Right lobe of liver (tissue), 6 donors: ENCODE data around the gene SEMA6C. TPM values are rescaled to one million over a fixed set of nuclear protein-coding genes. Genes with fewer than 3 reads are reported as not detected.
"Not testable (repeated sequence)": the region's sequence is repeated elsewhere in the genome, so short reads cannot be mapped to it uniquely, and the experiment has no call there.

Source experiments
- ATAC-seq, 4 donors: fragments of 200-7000 bp; cut with Tn5 transposase; one replicate each; pipeline ENCODE4 v1.9.1; 2020; ENCODE audit warnings: mild to moderate bottlenecking in 4 of 4, moderate library complexity in 4 of 4
- DNase-seq, 3 donors: peaks; one replicate each; pipeline ENCODE4 v3.0.0-alpha.2; 2020
- H3K27ac ChIP-seq, 3 donors: fragments of 200-600 bp; one replicate each; pipeline ENCODE4 v1.8.0; 2022
- H3K27me3 ChIP-seq, 2 donors: fragments of 200-600 bp; one replicate each; pipeline ENCODE4 v1.8.0; 2022
- H3K36me3 ChIP-seq, 4 donors: fragments of 200-600 bp; sonication (generic) in 1 of 4; one replicate each; pipeline versions ENCODE4 v1.5.1 to v1.8.0; 2017 to 2022; ENCODE audit warnings: control low read depth in 1 of 4
- H3K4me1 ChIP-seq, 4 donors: fragments of 200-600 bp; sonication (generic) in 1 of 4; one replicate each; pipeline versions ENCODE4 v1.5.1 to v1.8.0; 2017 to 2022; ENCODE audit warnings: control low read depth in 1 of 4
- H3K4me3 ChIP-seq, 3 donors: fragments of 200-600 bp; one replicate each; pipeline ENCODE4 v1.8.0; 2022
- H3K9me3 ChIP-seq, 4 donors: fragments of 200-600 bp; sonication (generic) in 1 of 4; one replicate each; pipeline versions ENCODE4 v1.5.1 to v1.8.0; 2017 to 2022; ENCODE audit warnings: control low read depth in 1 of 4
- POLR2A ChIP-seq: fragments of 450-650 bp; IDR thresholded peaks from one replicate; pipeline ENCODE4 v1.6.1; 2017; ENCODE audit warnings: antibody characterized with exemption, mild to moderate bottlenecking
- WGBS: methylation state at CpG from one replicate; pipeline ENCODE4 v1.1.6; 2018; ENCODE audit warnings: low coverage, low lambda C conversion rate; ENCODE audit not compliant: insufficient coverage; ENCODE audit errors: missing lambda C conversion rate; 5-methylcytosine and 5-hydroxymethylcytosine counted together
- intact Hi-C, 2 donors: fragments of 100-400 bp; cut with DNase I; formaldehyde crosslinking; loops; one replicate each; pipeline versions ENCODE4 v1.11.2 to v1.14.1; 2022
- total RNA-seq, 6 experiments: library from RNA; depleted of rRNA in 2 of 6; stranded (reverse); fragments of >200 nt in 2 of 6; fragmentation: NEBNext Ultra II Directional in 3 of 6; extraction: Animal tissue kit (Norgen Biotek cat#: 25700) in 3 of 6; gene quantifications; one replicate each; pipeline versions ENCODE4 v1.1.0 to v1.2.4, GENCODE V29; 2016 to 2023
- TF ChIP-seq, protein P1 (sequence below), 4 donors: fragments of 200-600 bp in 3 of 4; fragments of 450-650 bp in 1 of 4; IDR thresholded peaks; one replicate each; pipeline versions ENCODE4 v1.5.1 to v1.8.0; 2016 to 2022; ENCODE audit warnings: antibody characterized with exemption in 4 of 4, mild to moderate bottlenecking in 2 of 4
- donor health status: DM: no; HTN: yes; CAD: no.
- donor health status: DM: no; HTN: no; CAD: no.
- donor health status: DM: no; HTN: no; CAD: no.
- donor health status: DM: no; HTN: yes; CAD: no.
- donor health status: DM: no; HTN: yes; CAD: no.

SEMA6C gene
- total RNA-seq, 6 experiments from 2014 or later = 0.87 to 8.3 (median 4.1) TPM

DNA sequence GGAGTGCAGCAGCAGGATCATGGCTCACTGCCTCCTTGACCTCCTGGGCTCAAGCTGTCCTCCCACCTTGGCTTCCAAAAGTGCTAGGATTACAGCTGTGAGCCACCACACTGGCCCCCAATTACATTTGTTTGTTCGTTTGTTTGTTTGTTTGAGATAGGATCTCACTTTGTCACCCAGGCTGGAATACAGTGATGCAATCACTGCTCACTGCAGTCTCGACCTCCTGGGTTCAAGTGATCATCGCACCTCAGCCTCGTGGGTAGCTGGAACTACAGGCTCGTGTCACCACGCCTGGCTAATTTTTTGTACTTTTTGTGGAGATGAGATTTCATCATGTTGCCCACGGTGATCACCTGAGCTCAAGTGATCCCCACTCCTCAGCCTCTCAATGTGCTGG lies 45.6 kb upstream of the SEMA6C start:
- Histone ChIP-seq H3K27ac (no peak overlapping the region), H3K4me1 (peaks cover 0 to 15% (median 5%) of the 10 kb centered on the region in 4 donors), H3K9me3 (no peaks in the 10 kb centered on the region), H3K27me3 (no peaks in the 10 kb centered on the region), H3K36me3 (no peaks in the 10 kb centered on the region), H3K4me3 (no peak overlapping the region)
- DNase-seq (no peak), ATAC-seq (no peak)
- TF ChIP-seq POLR2A = no peak
- TF ChIP-seq, protein P1, sequence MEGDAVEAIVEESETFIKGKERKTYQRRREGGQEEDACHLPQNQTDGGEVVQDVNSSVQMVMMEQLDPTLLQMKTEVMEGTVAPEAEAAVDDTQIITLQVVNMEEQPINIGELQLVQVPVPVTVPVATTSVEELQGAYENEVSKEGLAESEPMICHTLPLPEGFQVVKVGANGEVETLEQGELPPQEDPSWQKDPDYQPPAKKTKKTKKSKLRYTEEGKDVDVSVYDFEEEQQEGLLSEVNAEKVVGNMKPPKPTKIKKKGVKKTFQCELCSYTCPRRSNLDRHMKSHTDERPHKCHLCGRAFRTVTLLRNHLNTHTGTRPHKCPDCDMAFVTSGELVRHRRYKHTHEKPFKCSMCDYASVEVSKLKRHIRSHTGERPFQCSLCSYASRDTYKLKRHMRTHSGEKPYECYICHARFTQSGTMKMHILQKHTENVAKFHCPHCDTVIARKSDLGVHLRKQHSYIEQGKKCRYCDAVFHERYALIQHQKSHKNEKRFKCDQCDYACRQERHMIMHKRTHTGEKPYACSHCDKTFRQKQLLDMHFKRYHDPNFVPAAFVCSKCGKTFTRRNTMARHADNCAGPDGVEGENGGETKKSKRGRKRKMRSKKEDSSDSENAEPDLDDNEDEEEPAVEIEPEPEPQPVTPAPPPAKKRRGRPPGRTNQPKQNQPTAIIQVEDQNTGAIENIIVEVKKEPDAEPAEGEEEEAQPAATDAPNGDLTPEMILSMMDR (IDR thresholded peaks at IDR 0.05) = no peak
- intact Hi-C loops = loop anchor here in 1 of 2 donors (10.0 kb wide), 1 partner anchor 83 kb away; no protein-coding TSS in a partner anchor
- WGBS = 38% methylated on average over 6 of the region's 7 CpGs

DNA sequence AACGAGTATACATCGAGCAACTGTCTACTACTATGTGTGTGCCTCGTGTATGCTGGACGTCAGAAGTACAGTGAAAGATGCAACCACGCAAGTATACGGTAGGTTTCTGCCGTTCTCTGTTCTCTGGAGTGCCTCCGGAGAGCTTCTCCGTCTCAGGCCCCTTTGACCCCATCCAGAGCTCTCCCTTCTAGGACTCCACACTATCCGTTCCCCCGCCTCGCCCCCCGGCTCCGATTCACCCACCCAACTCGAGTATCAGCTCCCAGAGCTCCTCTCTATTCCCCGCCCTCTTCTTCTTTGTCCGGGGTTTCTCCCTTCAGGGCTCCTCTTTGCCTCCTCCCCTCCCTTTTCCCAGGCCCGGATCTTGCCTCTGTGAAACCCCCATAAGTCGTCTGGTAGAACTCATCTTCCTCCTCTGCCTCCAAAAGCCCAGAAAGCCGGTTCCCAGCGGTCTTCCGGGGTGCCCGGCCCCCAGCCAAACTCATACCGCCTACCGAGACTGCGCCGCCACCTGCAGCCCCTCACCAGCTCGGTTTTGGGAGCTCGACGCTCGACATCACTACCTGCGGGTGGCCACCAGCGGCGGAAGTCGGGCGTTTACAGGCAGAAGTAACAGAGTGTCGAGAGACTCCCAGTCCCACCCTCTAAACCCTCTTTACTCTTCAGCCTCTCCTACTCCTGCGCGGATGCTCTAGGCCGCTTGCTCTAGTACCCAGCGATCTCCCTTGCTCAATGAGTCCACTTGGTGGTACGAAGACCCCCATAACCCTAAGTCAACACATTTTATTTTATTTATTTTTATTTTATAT lies 43.4 kb upstream of the SEMA6C start, which contains the start of gene VPS72:
VPS72 (minus strand) TSS at position 561 of the 809 bp plus-strand sequence; CDS start at position 485, 76 bp downstream.
- Histone ChIP-seq H3K9me3 (no peaks in the 10 kb centered on the region), H3K27me3 (no peaks in the 10 kb centered on the region), H3K4me1 (peaks cover 0 to 15% (median 5%) of the 10 kb centered on the region in 4 donors), H3K27ac (peak within 1 kb of the TSS; percentile 31 to 68 (median 59)), H3K4me3 (peak within 1 kb of the TSS; percentile 78 to 98 (median 88)), H3K36me3 (peaks cover 0 to 9% (median under 1%) of the 10 kb centered on the region in 4 donors)
- ATAC-seq = peak; percentile 97 to 99 (median 98)
- TF ChIP-seq, protein P1 (IDR thresholded peaks at IDR 0.05) = peak in 1 of 4 donors; percentile 24
- peak; percentile 32 for TF ChIP-seq POLR2A
- peak; percentile 84 to 87 (median 86) for DNase-seq
- WGBS = 1% methylated on average over 38 of the region's 42 CpGs
- intact Hi-C loops = loop anchor here in 1 of 2 donors (10.0 kb wide), 1 partner anchor 85 kb away; no protein-coding TSS in a partner anchor

DNA sequence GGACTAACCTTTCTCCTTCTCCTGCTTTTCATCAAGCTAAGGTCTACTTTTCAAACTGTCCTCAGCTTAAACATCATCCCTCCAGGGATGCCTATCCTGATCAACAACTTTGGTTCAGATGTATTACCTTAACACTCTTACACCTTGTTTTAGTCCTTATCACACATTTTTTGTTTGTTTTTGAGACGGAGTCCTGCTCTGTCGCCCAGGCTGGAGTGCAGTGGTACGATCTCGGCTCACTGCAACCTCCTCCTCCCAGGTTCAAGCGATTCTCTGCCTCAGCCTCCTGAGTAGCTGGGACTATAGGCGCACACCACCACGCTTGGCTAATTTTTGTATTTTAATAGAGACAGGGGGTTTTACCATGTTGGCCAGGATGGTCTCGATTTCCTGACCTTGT lies 42.2 kb upstream of the SEMA6C start:
- ATAC-seq, intact Hi-C loops, H3K27me3 ChIP-seq, H3K27ac ChIP-seq, DNase-seq, H3K9me3 ChIP-seq: not testable (repeated sequence)
- Histone ChIP-seq H3K4me3 (peak overlapping the region in 2 of 3 donors; percentile 88 to 98), H3K36me3 (peaks cover 0 to 21% (median 9%) of the 10 kb centered on the region in 4 donors), H3K4me1 (peaks cover 0 to 15% (median 5%) of the 10 kb centered on the region in 4 donors)
- 51% methylated on average over 8 of the region's 8 CpGs for WGBS

DNA sequence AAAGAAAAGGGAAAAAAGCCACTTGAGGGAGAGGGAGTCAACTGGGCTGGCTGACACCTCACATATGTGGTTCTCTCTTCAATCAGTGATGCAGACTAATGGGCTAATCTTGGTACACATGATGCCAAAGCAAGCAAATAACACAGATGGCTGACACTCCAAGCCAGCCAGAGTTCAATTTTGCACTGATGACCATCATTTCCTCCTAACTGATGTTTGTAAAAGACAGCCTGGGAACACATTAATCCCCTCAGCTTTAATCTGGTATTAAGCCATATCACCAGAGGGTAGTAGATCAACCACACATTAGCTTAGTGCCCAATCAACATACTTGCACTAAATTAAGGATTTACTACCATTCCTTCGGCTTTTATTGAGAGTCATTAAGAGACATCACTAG lies 40.8 kb upstream of the SEMA6C start:
- Histone ChIP-seq H3K36me3 (peaks cover 0 to 34% (median 17%) of the 10 kb centered on the region in 4 donors), H3K27me3 (no peaks in the 10 kb centered on the region), H3K4me1 (peaks cover 0 to 15% (median 5%) of the 10 kb centered on the region in 4 donors), H3K4me3 (no peak overlapping the region), H3K9me3 (no peaks in the 10 kb centered on the region), H3K27ac (no peak overlapping the region)
- 80% methylated on average over 1 of the region's 1 CpG for WGBS
- intact Hi-C loops = no loop called here
- no peak for TF ChIP-seq POLR2A
- TF ChIP-seq, protein P1 (IDR thresholded peaks at IDR 0.05) = no peak
- ATAC-seq (no peak), DNase-seq (no peak)

GRCh38 chr1:151184211-151184610 lies 37.8 kb upstream of the SEMA6C start:
- H3K4me3 ChIP-seq = no peak overlapping the region
- no peak for DNase-seq
- H3K27ac ChIP-seq = no peak overlapping the region
- TF ChIP-seq, protein P1 (IDR thresholded peaks at IDR 0.05) = no peak
- TF ChIP-seq POLR2A = no peak
- intact Hi-C loops = no loop called here
- 91% methylated on average over 10 of the region's 10 CpGs for WGBS
- H3K4me1 ChIP-seq = peaks cover 0 to 10% (median 5%) of the 10 kb centered on the region in 4 donors
- no peaks in the 10 kb centered on the region for H3K27me3 ChIP-seq
- no peaks in the 10 kb centered on the region for H3K9me3 ChIP-seq
- no peak for ATAC-seq
- H3K36me3 ChIP-seq = peaks cover 0 to 63% (median 25%) of the 10 kb centered on the region in 4 donors
